CD4-positive, CD25-positive, alpha-beta regulatory T cell (primary cell): ENCODE measurements around the gene CAST. TPM values are rescaled to one million over a fixed set of nuclear protein-coding genes. Genes with fewer than 3 reads are reported as not detected.

Experiments
- ATAC-seq, 2 donors: fragments of 150-1000 bp; cut with Tn5 transposase; one replicate each; pipeline ENCODE4 v1.10.0; 2021; ENCODE audit warnings: low read depth in 2 of 2, moderate number of reproducible peaks in 2 of 2, moderate library complexity in 1 of 2
- DNase-seq, 3 donors: peaks; one replicate each; pipeline versions ENCODE4 v3.0.0 to v3.0.0-alpha.2; 2012 to 2022; ENCODE audit warnings: mixed read lengths in 1 of 3
- H3K27ac ChIP-seq: one replicate; pipeline ENCODE4 v1.7.0; 2013; ENCODE audit warnings: mild to moderate bottlenecking, low read length; ENCODE audit not compliant: insufficient read depth, poor library complexity, severe bottlenecking
- H3K27me3 ChIP-seq: one replicate; pipeline ENCODE4 v1.7.0; 2013; ENCODE audit warnings: low read length; ENCODE audit not compliant: control insufficient read depth, insufficient read depth
- H3K36me3 ChIP-seq: one replicate; pipeline ENCODE4 v1.7.0; 2013; ENCODE audit warnings: mild to moderate bottlenecking, low read length, moderate library complexity; ENCODE audit not compliant: control insufficient read depth, insufficient read depth
- H3K4me1 ChIP-seq: 2 replicates; pipeline ENCODE4 v1.7.0; 2013; ENCODE audit warnings: mild to moderate bottlenecking, low read length; ENCODE audit not compliant: insufficient read depth, control insufficient read depth, poor library complexity, severe bottlenecking
- H3K4me3 ChIP-seq: one replicate; pipeline ENCODE4 v1.7.0; 2013; ENCODE audit warnings: low read depth, mild to moderate bottlenecking, low read length, moderate library complexity
- H3K9me3 ChIP-seq, 2 experiments: 1 replicate in 1 of 2; 2 replicates in 1 of 2; pipeline ENCODE4 v1.7.0; 2013; ENCODE audit warnings: low read length in 2 of 2, mild to moderate bottlenecking in 1 of 2, moderate library complexity in 1 of 2; ENCODE audit not compliant: control insufficient read depth in 2 of 2
- H3K27ac Mint-ChIP-seq, 3 donors: one replicate each; pipeline ENCODE4 v1.8.0; 2020 to 2022; ENCODE audit warnings: mild to moderate bottlenecking in 3 of 3, mixed read lengths in 3 of 3, moderate library complexity in 2 of 3
- H3K27me3 Mint-ChIP-seq: one replicate; pipeline ENCODE4 v1.8.0; 2022; ENCODE audit warnings: mild to moderate bottlenecking, mixed read lengths
- H3K36me3 Mint-ChIP-seq: one replicate; pipeline ENCODE4 v1.8.0; 2020; ENCODE audit warnings: mixed read lengths
- H3K4me1 Mint-ChIP-seq, 4 donors: one replicate each; pipeline ENCODE4 v1.8.0; 2020 to 2022; ENCODE audit warnings: mixed read lengths in 4 of 4, mild to moderate bottlenecking in 1 of 4
- H3K4me3 Mint-ChIP-seq, 4 donors: one replicate each; pipeline ENCODE4 v1.8.0; 2020 to 2022; ENCODE audit warnings: mild to moderate bottlenecking in 4 of 4, mixed read lengths in 4 of 4, moderate library complexity in 3 of 4
- H3K9me3 Mint-ChIP-seq, 7 donors: one replicate each; pipeline ENCODE4 v1.8.0; 2020 to 2022; ENCODE audit warnings: mixed read lengths in 7 of 7, mild to moderate bottlenecking in 3 of 7, moderate library complexity in 2 of 7
- polyA plus RNA-seq, 4 donors: library from polyadenylated mRNA; unstranded; fragments of 300-500 nt; fragmentation: Illumina TruSeq; gene quantifications; one replicate each; pipeline ENCODE4 v1.2.3, GENCODE V29; 2021
- total RNA-seq: library from RNA; stranded (reverse); gene quantifications from one replicate; pipeline ENCODE4 v1.2.3, GENCODE V29; 2022

CAST gene
- total and polyA plus RNA-seq, 5 donors from 2014 or later = 37.8 to 374 (median 48.2) TPM

GRCh38 chr5:96675882-96676281 lies 13.7 kb downstream of the CAST start:
- Mint-ChIP-seq H3K27ac (peak overlapping the region in 1 of 3 donors; percentile 29), H3K4me1 (peaks cover 25 to 53% (median 38%) of the 10 kb centered on the region in 4 donors), H3K27me3 (no peaks in the 10 kb centered on the region), H3K4me3 (no peak overlapping the region), H3K9me3 (no peaks in the 10 kb centered on the region), H3K36me3 (peaks cover 37% of the 10 kb centered on the region)
- no peak for ATAC-seq
- H3K27ac ChIP-seq = no peak overlapping the region
- H3K9me3 ChIP-seq = no peaks in the 10 kb centered on the region
- H3K27me3 ChIP-seq = no peaks in the 10 kb centered on the region
- DNase-seq = no peak
- peaks cover 28% of the 10 kb centered on the region for H3K36me3 ChIP-seq
- H3K4me1 ChIP-seq = no peaks in the 10 kb centered on the region
- H3K4me3 ChIP-seq = no peak overlapping the region

DNA sequence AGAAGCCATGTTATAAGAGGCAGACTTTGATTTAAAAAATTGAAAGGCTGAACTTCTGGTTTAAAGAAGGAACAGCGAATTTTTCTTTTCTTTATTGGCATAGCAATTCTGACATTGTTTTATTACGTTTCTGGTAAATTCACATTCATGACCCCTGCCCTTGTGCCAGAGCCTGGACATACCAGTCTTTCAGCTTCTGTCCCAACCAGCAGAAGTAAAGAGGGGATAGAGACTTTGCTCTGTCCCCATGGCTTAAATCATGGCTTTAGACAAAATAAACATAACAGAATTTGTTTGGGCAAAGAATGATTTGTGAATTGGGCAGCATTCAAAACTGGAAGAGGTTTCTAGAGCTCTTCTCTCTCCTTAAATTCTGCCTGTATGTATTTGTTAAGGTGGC lies 15.3 kb downstream of the CAST start:
- no peak overlapping the region for H3K4me3 Mint-ChIP-seq
- DNase-seq = no peak
- no peaks in the 10 kb centered on the region for H3K27me3 Mint-ChIP-seq
- no peak overlapping the region for H3K4me3 ChIP-seq
- H3K9me3 ChIP-seq = no peaks in the 10 kb centered on the region
- no peaks in the 10 kb centered on the region for H3K27me3 ChIP-seq
- peaks cover 24% of the 10 kb centered on the region for H3K36me3 ChIP-seq
- H3K27ac Mint-ChIP-seq = no peak overlapping the region
- H3K4me1 ChIP-seq = no peaks in the 10 kb centered on the region
- H3K27ac ChIP-seq = no peak overlapping the region
- no peaks in the 10 kb centered on the region for H3K9me3 Mint-ChIP-seq
- peaks cover 13 to 48% (median 32%) of the 10 kb centered on the region in 4 donors for H3K4me1 Mint-ChIP-seq
- peaks cover 28% of the 10 kb centered on the region for H3K36me3 Mint-ChIP-seq
- no peak for ATAC-seq

GRCh38 chr5:96679293-96679692 lies 17.1 kb downstream of the CAST start:
- H3K4me1 ChIP-seq = no peaks in the 10 kb centered on the region
- peaks cover 24% of the 10 kb centered on the region for H3K36me3 ChIP-seq
- H3K4me1 Mint-ChIP-seq = peaks cover 16 to 53% (median 34%) of the 10 kb centered on the region in 4 donors
- DNase-seq = no peak
- no peaks in the 10 kb centered on the region for H3K9me3 ChIP-seq
- no peaks in the 10 kb centered on the region for H3K9me3 Mint-ChIP-seq
- H3K27me3 ChIP-seq = no peaks in the 10 kb centered on the region
- H3K36me3 Mint-ChIP-seq = peaks cover 28% of the 10 kb centered on the region
- no peak overlapping the region for H3K27ac ChIP-seq
- no peak overlapping the region for H3K4me3 ChIP-seq
- H3K4me3 Mint-ChIP-seq = no peak overlapping the region
- H3K27ac Mint-ChIP-seq = peak overlapping the region in 1 of 3 donors; percentile 11
- no peak for ATAC-seq
- H3K27me3 Mint-ChIP-seq = no peaks in the 10 kb centered on the region

- DNase-seq (no peak), ATAC-seq (no peak)
- no peak overlapping the region for H3K4me3 Mint-ChIP-seq
- peaks cover 29% of the 10 kb centered on the region for H3K36me3 Mint-ChIP-seq
- H3K4me1 Mint-ChIP-seq = peaks cover 14 to 46% (median 31%) of the 10 kb centered on the region in 4 donors
- H3K27me3 ChIP-seq = no peaks in the 10 kb centered on the region
- H3K9me3 ChIP-seq = no peaks in the 10 kb centered on the region
- no peak overlapping the region for H3K27ac ChIP-seq
- no peaks in the 10 kb centered on the region for H3K27me3 Mint-ChIP-seq
- no peaks in the 10 kb centered on the region for H3K9me3 Mint-ChIP-seq
- H3K36me3 ChIP-seq = peaks cover 23% of the 10 kb centered on the region
- no peak overlapping the region for H3K27ac Mint-ChIP-seq
- no peaks in the 10 kb centered on the region for H3K4me1 ChIP-seq
- H3K4me3 ChIP-seq = no peak overlapping the region
Measured at GRCh38 chr5:96680759-96681470, 18.7 kb downstream of the CAST start.

GRCh38 chr5:96683392-96683791 lies 21.2 kb downstream of the CAST start:
- Mint-ChIP-seq H3K4me1 (peaks cover 29 to 58% (median 38%) of the 10 kb centered on the region in 4 donors), H3K9me3 (no peaks in the 10 kb centered on the region), H3K27me3 (no peaks in the 10 kb centered on the region), H3K4me3 (no peak overlapping the region), H3K27ac (no peak overlapping the region), H3K36me3 (peaks cover 22% of the 10 kb centered on the region)
- no peaks in the 10 kb centered on the region for H3K9me3 ChIP-seq
- H3K4me1 ChIP-seq = peaks cover 8% of the 10 kb centered on the region
- DNase-seq = no peak
- H3K36me3 ChIP-seq = peaks cover 15% of the 10 kb centered on the region
- no peak for ATAC-seq
- no peak overlapping the region for H3K27ac ChIP-seq
- no peak overlapping the region for H3K4me3 ChIP-seq
- H3K27me3 ChIP-seq = no peaks in the 10 kb centered on the region

DNA sequence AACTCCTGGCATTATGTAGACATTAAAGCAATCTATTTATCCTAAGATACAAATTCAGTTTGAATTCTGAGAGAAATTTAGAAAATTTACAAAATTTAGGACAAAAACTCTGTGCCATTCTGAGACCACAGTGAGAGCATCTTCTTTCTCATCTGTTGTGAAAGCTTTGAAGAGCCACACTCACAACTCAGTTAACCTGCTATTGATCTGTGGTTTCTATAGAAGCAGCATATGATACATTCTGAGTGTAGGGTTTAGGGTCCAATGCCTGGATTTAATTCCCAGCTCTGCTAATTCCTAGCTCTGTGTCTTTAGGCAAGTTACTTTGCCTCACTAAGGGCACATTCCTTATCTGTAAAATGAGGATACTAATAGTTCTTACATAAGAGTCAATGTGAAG lies 21.6 kb downstream of the CAST start:
- no peak for DNase-seq
- no peak for ATAC-seq
- no peaks in the 10 kb centered on the region for H3K9me3 Mint-ChIP-seq
- H3K4me1 ChIP-seq = peaks cover 8% of the 10 kb centered on the region
- no peak overlapping the region for H3K27ac Mint-ChIP-seq
- peaks cover 21% of the 10 kb centered on the region for H3K36me3 Mint-ChIP-seq
- H3K4me3 ChIP-seq = no peak overlapping the region
- no peaks in the 10 kb centered on the region for H3K27me3 Mint-ChIP-seq
- peaks cover 15% of the 10 kb centered on the region for H3K36me3 ChIP-seq
- no peaks in the 10 kb centered on the region for H3K9me3 ChIP-seq
- H3K27me3 ChIP-seq = no peaks in the 10 kb centered on the region
- peaks cover 29 to 54% (median 38%) of the 10 kb centered on the region in 4 donors for H3K4me1 Mint-ChIP-seq
- no peak overlapping the region for H3K4me3 Mint-ChIP-seq
- no peak overlapping the region for H3K27ac ChIP-seq

DNA sequence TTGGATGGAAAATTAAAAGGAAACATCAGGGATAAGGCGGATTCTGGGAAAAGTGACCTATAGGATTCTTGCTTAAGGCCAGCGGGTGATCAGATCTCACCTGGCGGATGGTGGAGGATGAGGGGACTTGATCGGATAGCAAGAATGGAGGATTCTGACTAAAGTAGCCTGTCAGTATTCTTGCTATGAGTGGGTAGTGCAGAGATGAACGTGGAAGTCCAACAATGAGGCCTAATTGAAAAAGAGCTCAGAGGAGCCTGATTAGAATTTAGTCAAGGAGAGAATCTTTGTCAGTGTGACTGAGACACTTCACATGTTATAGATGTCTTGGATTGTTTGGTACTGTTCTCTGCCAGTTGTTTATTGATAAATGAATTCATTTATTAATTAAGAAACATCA lies 24.9 kb downstream of the CAST start:
- H3K27ac ChIP-seq = no peak overlapping the region
- ATAC-seq (no peak), DNase-seq (no peak)
- peaks cover 6% of the 10 kb centered on the region for H3K36me3 ChIP-seq
- no peaks in the 10 kb centered on the region for H3K27me3 ChIP-seq
- H3K4me3 ChIP-seq = no peak overlapping the region
- Mint-ChIP-seq H3K36me3 (peaks cover 10% of the 10 kb centered on the region), H3K27me3 (no peaks in the 10 kb centered on the region), H3K27ac (peak overlapping the region in 2 of 3 donors; percentile 5 to 18), H3K4me3 (peak overlapping the region in 2 of 4 donors; percentile 8 to 43), H3K9me3 (no peaks in the 10 kb centered on the region), H3K4me1 (peaks cover 24 to 49% (median 36%) of the 10 kb centered on the region in 4 donors)
- H3K9me3 ChIP-seq = no peaks in the 10 kb centered on the region
- H3K4me1 ChIP-seq = peaks cover 8% of the 10 kb centered on the region
